Muscle of arm (tissue), 12 donors: ENCODE results near the gene SLC22A14. TPM values are rescaled to one million over a fixed set of nuclear protein-coding genes. Genes with fewer than 3 reads are reported as not detected.
"Not testable (repeated sequence)": the region's sequence is repeated elsewhere in the genome, so short reads cannot be mapped to it uniquely, and the experiment has no call there.

Source experiments
- DNase-seq: peaks from one replicate; pipeline ENCODE4 v3.0.0-alpha.2; 2013
- polyA plus RNA-seq, 12 donors: library from polyadenylated mRNA; unstranded; fragments of 120-200 nt; gene quantifications; one replicate each; pipeline ENCODE4 v1.2.1, GENCODE V29; 2013; ENCODE audit not compliant: insufficient read length in 12 of 12

The SLC22A14 gene
- polyA plus RNA-seq, 12 donors, result 0.12 to 0.49 (median 0.16) TPM; not detected in 3

- DNase-seq, result no peak
Measured at GRCh38 chr3:38270606-38271005, 11.5 kb upstream of the SLC22A14 start.

DNA sequence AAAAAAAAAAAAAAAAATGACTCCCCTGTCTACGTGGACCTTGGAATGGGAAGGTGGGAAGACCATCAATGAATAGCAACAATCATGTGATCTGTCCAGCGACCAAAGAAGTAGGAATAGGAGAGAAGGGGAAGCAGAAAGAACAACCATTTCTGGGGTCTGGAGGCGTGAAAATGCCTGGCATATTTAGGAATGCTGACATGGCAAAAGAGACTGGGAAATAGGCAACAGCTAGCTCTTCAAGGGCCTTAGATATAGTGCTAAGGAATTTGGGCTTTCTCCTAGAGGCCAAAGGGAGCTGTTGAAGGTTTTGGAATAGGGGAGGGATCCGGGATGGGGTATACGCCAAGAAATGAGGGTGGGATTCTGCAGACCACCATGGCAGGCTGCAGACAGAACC is 10.5 kb upstream of the SLC22A14 start:
- DNase-seq, result no peak

DNA sequence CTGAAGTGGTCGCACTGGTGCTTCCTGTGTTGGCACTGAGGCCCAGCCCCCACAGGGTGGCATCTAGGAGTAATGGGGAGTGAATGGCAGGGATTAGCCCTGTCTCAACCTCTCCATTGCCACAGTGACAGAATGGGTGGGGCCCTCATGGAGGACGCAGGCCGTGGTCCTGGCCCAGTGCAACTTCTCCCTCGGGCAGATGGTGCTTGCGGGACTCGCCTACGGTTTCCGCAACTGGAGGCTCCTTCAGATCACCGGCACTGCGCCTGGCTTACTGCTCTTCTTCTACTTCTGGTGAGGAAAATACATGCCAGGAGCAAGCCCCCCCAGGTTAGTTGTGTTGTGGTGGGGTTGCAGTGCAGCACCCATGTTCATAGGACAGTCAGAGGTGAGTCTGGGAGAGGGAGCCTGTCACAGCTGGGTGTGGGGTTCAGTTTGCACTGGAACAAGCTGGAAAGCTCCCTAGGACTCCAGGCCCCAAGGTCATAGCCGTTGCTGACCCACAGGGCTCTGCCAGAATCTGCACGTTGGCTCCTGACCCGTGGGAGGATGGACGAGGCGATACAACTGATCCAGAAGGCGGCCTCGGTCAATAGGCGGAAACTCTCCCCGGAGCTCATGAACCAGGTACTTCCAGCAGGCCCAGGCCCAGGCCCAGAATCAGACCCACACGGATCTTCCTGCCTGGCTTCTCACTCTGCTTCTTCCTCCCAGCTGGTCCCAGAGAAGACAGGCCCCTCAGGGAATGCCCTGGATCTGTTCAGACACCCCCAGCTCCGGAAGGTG is 7.0 kb upstream of the SLC22A14 start:
- no peak for DNase-seq

DNA sequence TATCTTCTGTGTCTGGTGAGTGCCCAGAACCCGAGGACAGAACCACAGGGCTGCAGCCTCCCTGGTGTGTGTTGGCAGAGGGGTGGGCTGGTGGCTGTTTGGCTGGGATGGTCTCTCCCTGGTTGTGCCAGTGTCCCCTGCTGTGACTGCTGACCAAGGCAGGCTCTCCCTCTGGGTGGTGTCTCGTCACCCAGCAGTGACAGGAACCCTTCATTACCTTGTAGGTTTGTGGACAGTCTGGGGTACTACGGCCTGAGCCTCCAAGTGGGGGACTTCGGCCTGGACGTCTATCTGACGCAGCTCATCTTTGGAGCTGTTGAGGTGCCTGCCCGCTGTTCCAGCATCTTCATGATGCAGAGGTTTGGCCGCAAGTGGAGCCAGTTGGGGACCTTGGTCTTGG is 6.4 kb upstream of the SLC22A14 start:
- no peak for DNase-seq

DNA sequence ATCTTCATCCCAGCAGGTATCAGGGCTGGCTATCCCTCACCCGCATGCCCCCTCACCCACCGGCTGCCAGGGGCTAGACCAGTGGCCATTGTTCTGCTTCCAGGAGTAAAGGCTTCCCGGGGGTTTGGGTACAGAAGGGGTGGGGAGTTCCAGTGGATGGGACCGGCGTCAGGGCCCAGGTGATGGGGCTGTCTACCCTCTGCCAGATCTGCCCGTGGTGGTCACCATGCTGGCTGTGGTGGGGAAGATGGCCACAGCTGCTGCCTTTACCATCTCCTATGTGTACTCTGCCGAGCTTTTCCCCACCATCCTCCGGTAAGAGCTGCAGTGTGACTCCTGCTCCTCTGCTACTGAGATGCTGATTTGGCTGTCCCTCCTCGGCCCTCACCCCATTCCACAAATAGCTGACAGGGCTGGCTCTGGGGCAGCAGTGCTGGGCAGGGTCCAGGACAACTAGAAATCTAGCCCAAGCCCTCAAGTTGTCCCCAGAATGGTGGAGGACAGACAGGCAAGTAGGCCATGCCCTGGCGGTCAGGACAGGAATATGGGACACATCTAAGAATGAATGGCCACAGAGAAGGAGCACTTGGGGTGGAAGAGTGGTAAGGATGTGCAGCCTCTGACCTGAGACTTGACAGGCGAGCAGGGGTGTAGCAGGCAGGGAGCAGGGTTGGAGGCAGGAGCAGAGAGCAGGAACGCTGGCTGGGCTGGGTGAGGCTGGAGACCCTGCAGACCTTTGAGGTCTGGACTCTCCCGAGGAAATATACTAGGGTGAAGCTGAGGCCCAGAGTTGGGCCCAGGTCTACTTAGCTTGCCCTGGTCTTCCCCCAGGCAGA is 5.8 kb upstream of the SLC22A14 start:
- DNase-seq, result no peak

GRCh38 chr3:38276917-38277630 is 5.0 kb upstream of the SLC22A14 start:
- DNase-seq, result no peak

GRCh38 chr3:38278841-38279240 is 3.3 kb upstream of the SLC22A14 start:
- no peak for DNase-seq

DNA sequence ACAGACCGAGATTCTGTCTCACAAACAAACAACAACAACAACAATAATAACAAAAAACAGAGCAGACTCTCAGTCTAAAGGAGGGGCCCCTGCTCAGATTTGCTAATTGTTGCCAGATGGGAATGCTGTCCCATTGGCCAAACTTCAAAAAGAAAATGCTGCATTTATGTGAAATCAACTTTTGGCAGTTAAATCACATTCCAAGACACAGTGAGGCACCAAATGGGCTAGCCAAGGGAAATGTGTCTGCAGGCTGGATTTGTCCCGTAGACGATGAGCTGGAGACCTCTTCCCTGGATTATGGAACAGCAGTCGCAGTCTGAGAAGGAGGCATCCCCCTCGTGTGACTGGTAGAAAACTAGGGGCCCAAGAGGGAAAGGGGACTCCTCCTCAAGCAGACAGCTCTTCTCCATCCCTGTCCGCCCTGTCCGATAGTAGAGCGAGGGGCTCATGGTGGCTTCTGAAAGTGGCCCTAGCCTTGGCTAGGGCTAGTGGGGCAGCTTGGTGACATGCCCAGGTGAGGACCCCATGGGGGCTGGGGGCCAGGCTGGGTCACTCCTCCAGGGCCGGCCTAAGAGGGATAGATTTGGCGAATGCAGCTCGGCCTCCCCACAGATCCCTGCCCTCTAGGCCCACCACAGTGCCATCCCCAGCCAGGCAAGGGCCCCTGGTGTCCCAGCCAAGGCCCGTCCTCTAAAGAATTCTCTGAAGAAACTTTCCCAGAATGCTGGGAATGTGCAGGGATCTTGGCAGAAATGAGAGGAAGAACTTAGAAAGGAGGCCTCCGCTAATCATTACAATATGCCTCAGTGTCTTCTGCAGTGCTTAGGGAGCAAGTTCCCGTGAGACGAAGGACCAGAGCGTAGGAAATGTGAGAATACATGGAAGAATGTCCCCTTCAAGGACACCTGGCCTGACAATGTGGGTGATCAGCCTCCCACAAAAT is 2.0 kb downstream of the SLC22A14 start:
- DNase-seq, result peak; percentile 12

- no peak for DNase-seq
Measured at GRCh38 chr3:38284756-38285150, 2.7 kb downstream of the SLC22A14 start.

- not testable (repeated sequence) for DNase-seq
Measured at GRCh38 chr3:38289286-38290217, 7.5 kb downstream of the SLC22A14 start.

GRCh38 chr3:38297053-38297452 is 15.0 kb downstream of the SLC22A14 start:
- DNase-seq, result not testable (repeated sequence)

DNA sequence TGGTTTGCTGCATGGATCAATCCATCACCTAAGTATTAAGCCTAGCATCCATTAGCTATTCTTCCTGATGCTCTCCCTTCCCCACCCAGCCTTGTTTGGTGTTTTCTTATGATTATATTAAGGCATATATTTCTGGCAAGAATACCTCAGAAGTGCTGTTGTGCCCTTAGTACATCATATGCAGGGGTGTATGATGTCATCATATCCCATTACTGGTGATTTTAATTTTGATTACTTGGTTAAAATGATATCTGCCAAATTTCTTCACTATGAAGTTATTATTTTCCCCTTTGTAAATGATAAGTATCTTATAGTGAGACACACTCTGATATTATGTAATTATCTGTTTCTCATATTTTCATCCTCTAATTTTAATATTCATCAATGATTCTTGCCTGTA is 15.4 kb downstream of the SLC22A14 start:
- no peak for DNase-seq

DNA sequence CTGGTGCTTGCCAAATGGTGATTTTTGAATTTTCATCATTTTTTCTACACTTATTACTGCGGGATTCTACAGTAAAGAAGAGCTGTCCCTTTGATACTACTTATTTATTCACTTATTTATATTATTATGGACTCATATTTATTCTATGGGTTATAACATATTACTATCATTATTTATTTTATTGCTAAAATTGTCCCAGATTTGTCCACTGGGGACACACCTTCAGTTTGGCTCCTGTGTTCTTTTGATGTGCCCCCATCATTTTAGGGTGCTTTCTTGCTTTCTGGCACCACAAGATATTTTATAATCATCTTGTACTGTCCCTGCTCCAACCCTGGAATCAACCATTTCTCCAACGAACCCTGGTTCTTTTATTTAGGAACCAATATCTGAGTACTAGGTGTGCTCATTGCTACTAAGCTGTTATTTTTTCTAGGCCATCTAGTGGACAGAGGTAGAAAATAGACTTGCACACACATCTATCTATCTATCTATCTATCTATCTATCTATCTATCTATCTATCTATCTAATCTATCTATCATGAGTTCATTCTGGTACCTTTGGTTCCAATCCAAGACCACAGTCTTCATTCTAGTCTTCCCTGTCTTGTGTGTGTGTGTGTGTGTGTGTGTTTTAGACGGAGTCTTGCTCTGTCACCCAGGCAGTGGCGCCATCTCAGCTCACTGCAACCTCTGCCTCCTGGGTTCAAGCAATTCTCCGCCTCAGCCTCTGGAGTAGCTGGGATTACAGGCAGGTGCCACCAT is 16.0 kb downstream of the SLC22A14 start:
- DNase-seq, result no peak

- no peak for DNase-seq
Measured at GRCh38 chr3:38306941-38307340, 24.8 kb downstream of the SLC22A14 start.

DNA sequence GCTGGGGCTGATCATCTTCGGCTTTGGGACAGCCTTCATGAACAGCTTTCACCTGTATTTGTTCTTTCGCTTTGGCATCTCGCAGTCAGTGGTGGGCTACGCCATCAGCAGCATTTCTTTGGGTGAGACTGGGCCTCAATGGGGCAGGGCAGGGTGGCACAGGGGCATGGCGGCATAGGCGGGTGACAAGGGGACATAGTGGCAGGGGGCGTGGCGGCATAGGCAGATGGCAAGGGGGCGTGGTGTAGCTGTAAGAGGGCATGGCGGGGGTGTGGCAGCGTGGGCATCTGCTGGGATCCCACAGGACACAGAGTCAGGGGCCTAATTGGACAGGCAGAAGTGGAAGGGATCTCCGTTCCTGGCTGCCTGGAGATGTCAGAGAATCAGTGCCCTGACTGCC is 25.5 kb downstream of the SLC22A14 start:
- no peak for DNase-seq

DNA sequence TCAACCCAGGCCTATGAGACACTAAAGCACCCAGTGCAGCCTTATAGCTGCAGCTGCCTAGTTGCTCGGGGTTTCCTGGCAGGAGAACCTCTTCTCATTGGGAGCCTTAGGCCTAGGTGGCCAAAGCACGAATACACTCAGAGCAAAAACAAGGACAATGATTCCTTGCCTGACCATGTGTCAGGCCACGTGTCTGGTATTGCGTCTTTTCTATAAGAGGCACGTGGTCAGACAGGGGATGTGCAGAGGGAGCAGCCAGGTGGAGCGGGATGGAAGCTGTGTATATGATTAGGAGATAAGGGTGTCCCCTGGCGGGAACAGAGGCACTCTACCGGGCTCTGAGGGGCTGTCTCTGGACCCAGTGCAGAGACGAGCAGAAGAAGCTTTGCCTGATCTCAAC is 26.4 kb downstream of the SLC22A14 start:
- no peak for DNase-seq

DNA sequence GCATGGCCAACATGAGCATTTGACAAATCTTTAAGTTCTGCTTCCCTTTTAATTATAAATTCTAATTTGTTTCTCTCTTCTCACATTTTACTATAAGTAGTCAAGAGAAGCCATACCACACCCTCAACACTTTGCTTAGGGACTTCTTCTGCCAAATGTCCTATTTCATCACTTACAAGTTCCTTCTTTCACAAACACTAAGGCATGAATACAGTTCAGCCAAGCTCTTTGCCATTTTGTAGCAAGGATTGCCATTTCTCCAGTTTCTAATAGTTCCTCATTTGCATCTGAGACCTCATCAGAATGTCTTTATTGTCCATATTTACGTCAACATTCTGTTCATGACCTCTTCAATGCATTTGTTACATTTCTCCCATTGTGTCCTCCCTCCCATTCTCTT is 29.4 kb downstream of the SLC22A14 start:
- no peak for DNase-seq

GRCh38 chr3:38311941-38312340 is 29.8 kb downstream of the SLC22A14 start:
- DNase-seq, result no peak

DNA sequence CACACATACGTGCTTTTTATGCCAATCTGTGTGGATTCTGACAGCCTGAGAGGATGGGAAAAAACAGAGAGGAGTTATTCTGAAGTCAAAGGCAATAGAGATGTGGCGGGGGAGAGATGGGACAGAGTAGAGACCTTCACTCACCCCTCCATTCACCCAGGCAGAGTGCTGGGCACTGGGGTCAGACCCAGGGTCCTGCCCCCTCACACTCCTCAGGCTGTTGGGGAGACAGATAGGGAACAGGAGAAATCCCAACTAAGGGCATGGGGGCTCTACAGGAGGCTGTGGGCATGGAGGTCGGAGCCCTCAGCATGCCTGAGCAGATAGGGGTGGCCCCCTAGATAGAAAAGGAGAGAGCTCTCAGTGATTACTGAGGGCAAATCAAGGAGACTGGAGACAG is 30.3 kb downstream of the SLC22A14 start:
- no peak for DNase-seq
